Adrenal gland (tissue), 12 donors: ENCODE results near the gene KDSR. TPM values are rescaled to one million over a fixed set of nuclear protein-coding genes. Genes with fewer than 3 reads are reported as not detected.

Experiments
- DNase-seq, 7 donors: peaks; one replicate each; pipeline ENCODE4 v3.0.0-alpha.2; 2019 to 2020
- H3K27ac ChIP-seq, 5 donors: fragments of 200-600 bp; sonication (generic) in 4 of 5; 1 replicate in 3 of 5; 2 replicates in 2 of 5; pipeline versions ENCODE4 v1.5.1 to v1.8.0; 2016 to 2020; ENCODE audit warnings: mild to moderate bottlenecking in 1 of 5
- H3K27me3 ChIP-seq: fragments of 200-600 bp; 2 replicates; pipeline ENCODE4 v1.8.0; 2021
- H3K36me3 ChIP-seq, 2 donors: fragments of 200-600 bp; replicated peaks in 1 of 2; 1 replicate in 1 of 2; 2 replicates in 1 of 2; pipeline versions ENCODE4 v1.5.1 to v1.8.0; 2018 to 2022
- H3K4me1 ChIP-seq, 2 donors: fragments of 200-600 bp; replicated peaks in 1 of 2; 1 replicate in 1 of 2; 2 replicates in 1 of 2; pipeline versions ENCODE4 v1.5.1 to v1.8.0; 2018 to 2021
- H3K4me3 ChIP-seq, 4 donors: fragments of 200-600 bp; sonication (generic) in 3 of 4; one replicate each; pipeline ENCODE4 v1.5.1; 2016 to 2018
- H3K9me3 ChIP-seq, 3 donors: fragments of 200-600 bp; sonication (generic) in 1 of 3; replicated peaks in 1 of 3; 1 replicate in 2 of 3; 2 replicates in 1 of 3; pipeline versions ENCODE4 v1.5.1 to v1.8.0; 2016 to 2021
- CTCF ChIP-seq, 6 experiments: fragments of 450-650 bp in 4 of 6; fragments of 200-600 bp in 2 of 6; sonication (generic) in 1 of 6; IDR thresholded peaks; 1 replicate in 5 of 6; 2 replicates in 1 of 6; pipeline versions ENCODE4 v1.5.1 to v1.8.0; 2016 to 2021; ENCODE audit warnings: antibody characterized with exemption in 6 of 6, mild to moderate bottlenecking in 2 of 6, moderate library complexity in 1 of 6
- POLR2A ChIP-seq, 2 donors: fragments of 450-650 bp; IDR thresholded peaks; one replicate each; pipeline ENCODE4 v1.6.1; 2017; ENCODE audit warnings: antibody characterized with exemption in 2 of 2, mild to moderate bottlenecking in 2 of 2, moderate library complexity in 1 of 2
- WGBS, 4 donors: extraction: QIAGEN DNeasy Blood & Tissue Kit in 2 of 4; methylation state at CpG; one replicate each; pipeline versions ENCODE4 v1.1.5 to v1.1.7; 2013 to 2017; 5-methylcytosine and 5-hydroxymethylcytosine counted together
- intact Hi-C, 2 donors: fragments of 100-400 bp; cut with DNase I; formaldehyde crosslinking; loops; one replicate each; pipeline versions ENCODE4 v1.14.1 to v1.15.0; 2022 to 2023
- polyA plus RNA-seq, 3 donors: library from polyadenylated mRNA; stranded (reverse); fragments of 200-250 nt in 2 of 3; fragments of 350-450 nt in 1 of 3; fragmentation: Illumina TruSeq in 1 of 3; extraction: RNeasy Lipid Tissue Mini Kit (QIAGEN cat#74804) in 1 of 3; gene quantifications; one replicate each; pipeline ENCODE4 v1.2.3, GENCODE V29; 2013 to 2014
- total RNA-seq, 9 donors: library from RNA; depleted of rRNA in 4 of 9; stranded (reverse); fragments of >200 nt in 4 of 9; fragments of 120-200 nt in 1 of 9; fragmentation: NEBNext Ultra II Directional in 1 of 9; extraction: Animal tissue kit (Norgen Biotek cat#: 25700) in 1 of 9; gene quantifications; one replicate each; pipeline versions ENCODE4 v1.1.0 to v1.2.4, GENCODE V29; 2013 to 2023
- donor health status: healthy with polysubstance abuse.
- donor health status: Bipolar disorder and iron deficiency.
- donor health status: DM: yes; HTN: yes; CAD: no.
- donor health status: DM: no; HTN: no; CAD: no.
- donor health status: DM: no; HTN: no; CAD: no.
- donor health status: DM: yes; HTN: yes; CAD: no.

Gene KDSR
- total and polyA plus RNA-seq, 12 donors = 8.2 to 102 (median 50.4) TPM

DNA sequence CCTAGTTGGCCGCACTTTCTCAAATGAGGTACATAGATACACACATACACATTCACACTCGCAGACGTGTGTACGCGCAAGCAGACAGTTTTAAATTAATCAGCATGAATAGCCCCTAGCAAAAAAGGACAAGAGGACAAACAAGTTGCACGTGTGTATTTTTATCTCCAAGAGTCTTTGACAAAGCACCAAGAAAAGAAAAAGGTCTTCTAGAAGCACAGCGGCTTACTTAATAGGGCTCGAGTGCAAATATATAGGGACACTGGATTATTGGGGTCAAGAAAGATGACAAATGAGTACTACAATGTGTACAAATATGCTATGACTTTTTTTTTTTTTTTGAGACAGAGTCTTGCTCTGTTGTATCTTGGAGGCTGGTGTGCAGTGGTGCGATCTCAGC lies 45.7 kb downstream of the KDSR start:
- Histone ChIP-seq H3K4me3 (no peak overlapping the region), H3K4me1 (peaks cover 0 to 4% of the 10 kb centered on the region in 2 donors), H3K27ac (peak overlapping the region in 1 of 5 donors; percentile 65), H3K9me3 (no peaks in the 10 kb centered on the region), H3K36me3 (no peaks in the 10 kb centered on the region), H3K27me3 (peaks cover 5% of the 10 kb centered on the region)
- 81 to 87% (median 85%) methylated on average over 9 of the region's 9 CpGs for WGBS, 4 donors
- intact Hi-C loops = loop anchor here (5.0 to 10.0 kb wide), 4 partner anchors 189 to 304 kb away; no protein-coding TSS in a partner anchor
- no peak for DNase-seq
- TF ChIP-seq POLR2A (IDR thresholded peaks at IDR 0.05) (no peak), CTCF (IDR thresholded peaks at IDR 0.05) (no peak)

DNA sequence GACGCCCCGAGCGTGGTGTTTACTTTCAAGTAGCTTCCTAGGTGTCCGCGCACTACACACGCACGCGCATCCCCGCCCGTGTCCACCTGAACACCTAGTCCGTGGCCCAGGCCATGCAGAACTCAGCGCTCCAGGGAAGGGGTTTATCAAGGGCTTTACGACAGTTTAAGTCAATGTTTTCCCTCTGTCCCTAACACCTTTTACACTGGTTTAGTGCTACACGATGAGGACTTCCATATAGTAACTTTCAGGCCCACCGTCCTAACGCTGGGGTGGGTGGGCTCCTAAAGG lies 46.1 kb downstream of the KDSR start:
- H3K4me1 ChIP-seq = peaks cover 0 to 4% of the 10 kb centered on the region in 2 donors
- intact Hi-C loops = loop anchor here (5.0 to 10.0 kb wide), 4 partner anchors 189 to 304 kb away; no protein-coding TSS in a partner anchor
- DNase-seq = peak in 3 of 7 donors; percentile 17 to 69 (median 43)
- no peaks in the 10 kb centered on the region for H3K36me3 ChIP-seq
- H3K9me3 ChIP-seq = no peaks in the 10 kb centered on the region
- H3K4me3 ChIP-seq = peak overlapping the region in 1 of 4 donors; percentile 78
- TF ChIP-seq POLR2A (IDR thresholded peaks at IDR 0.05) (no peak), CTCF (IDR thresholded peaks at IDR 0.05) (no peak)
- peak overlapping the region in 2 of 5 donors; percentile 65 to 87 for H3K27ac ChIP-seq
- 49 to 55% (median 53%) methylated on average over 13 to 16 of the region's 16 CpGs for WGBS, 4 donors
- H3K27me3 ChIP-seq = peaks cover 5% of the 10 kb centered on the region

- WGBS, 4 donors = 1 to 2% (median 1%) methylated on average over 20 to 92 of the region's 92 CpGs
- peak; percentile 70 to 87 (median 78) for DNase-seq
- Histone ChIP-seq H3K36me3 (no peaks in the 10 kb centered on the region), H3K4me3 (peak overlapping the region in 2 of 4 donors; percentile 21 to 78), H3K9me3 (no peaks in the 10 kb centered on the region), H3K27me3 (peaks cover 5% of the 10 kb centered on the region), H3K27ac (peak overlapping the region in 3 of 5 donors; percentile 53 to 87 (median 65)), H3K4me1 (peaks cover 0 to 4% of the 10 kb centered on the region in 2 donors)
- intact Hi-C loops = loop anchor here (5.0 to 10.0 kb wide), 4 partner anchors 188 to 303 kb away; no protein-coding TSS in a partner anchor
- TF ChIP-seq CTCF (IDR thresholded peaks at IDR 0.05) = peak in 2 of 6 experiments; percentile 13 to 45
- peak in 1 of 2 donors; percentile 32 for TF ChIP-seq POLR2A (IDR thresholded peaks at IDR 0.05)
Measured at GRCh38 chr18:63320123-63320974, 46.7 kb downstream of the KDSR start.

- peaks cover 5% of the 10 kb centered on the region for H3K27me3 ChIP-seq
- TF ChIP-seq CTCF (IDR thresholded peaks at IDR 0.05) = no peak
- peak in 1 of 2 donors; percentile 0 for TF ChIP-seq POLR2A (IDR thresholded peaks at IDR 0.05)
- 0 to 1% (median 0%) methylated on average over 22 to 78 of the region's 78 CpGs for WGBS, 4 donors
- peak within 1 kb of the TSS in 3 of 5 donors; percentile 53 to 87 (median 72) for H3K27ac ChIP-seq
- peak within 1 kb of the TSS in 3 of 4 donors; percentile 8 to 78 (median 60) for H3K4me3 ChIP-seq
- DNase-seq = peak in 5 of 7 donors; percentile 19 to 33 (median 29)
- intact Hi-C loops = loop anchor here (5.0 to 10.0 kb wide), 4 partner anchors 187 to 302 kb away; no protein-coding TSS in a partner anchor
- no peaks in the 10 kb centered on the region for H3K9me3 ChIP-seq
- H3K4me1 ChIP-seq = peaks cover 0 to 4% of the 10 kb centered on the region in 2 donors
- H3K36me3 ChIP-seq = no peaks in the 10 kb centered on the region
Measured at GRCh38 chr18:63319383-63320122, 47.5 kb downstream of the KDSR start, which contains the start of gene BCL2. TSS of gene BCL2 (minus strand) at chr18:63319769.
